DMS53 (cell line): ENCODE measurements around the gene JMJD6.

Experiments used
- DNase-seq: peaks from one replicate; lab custom pipeline; 2025; lab: John Stamatoyannopoulos, UW

JMJD6 gene

DNA sequence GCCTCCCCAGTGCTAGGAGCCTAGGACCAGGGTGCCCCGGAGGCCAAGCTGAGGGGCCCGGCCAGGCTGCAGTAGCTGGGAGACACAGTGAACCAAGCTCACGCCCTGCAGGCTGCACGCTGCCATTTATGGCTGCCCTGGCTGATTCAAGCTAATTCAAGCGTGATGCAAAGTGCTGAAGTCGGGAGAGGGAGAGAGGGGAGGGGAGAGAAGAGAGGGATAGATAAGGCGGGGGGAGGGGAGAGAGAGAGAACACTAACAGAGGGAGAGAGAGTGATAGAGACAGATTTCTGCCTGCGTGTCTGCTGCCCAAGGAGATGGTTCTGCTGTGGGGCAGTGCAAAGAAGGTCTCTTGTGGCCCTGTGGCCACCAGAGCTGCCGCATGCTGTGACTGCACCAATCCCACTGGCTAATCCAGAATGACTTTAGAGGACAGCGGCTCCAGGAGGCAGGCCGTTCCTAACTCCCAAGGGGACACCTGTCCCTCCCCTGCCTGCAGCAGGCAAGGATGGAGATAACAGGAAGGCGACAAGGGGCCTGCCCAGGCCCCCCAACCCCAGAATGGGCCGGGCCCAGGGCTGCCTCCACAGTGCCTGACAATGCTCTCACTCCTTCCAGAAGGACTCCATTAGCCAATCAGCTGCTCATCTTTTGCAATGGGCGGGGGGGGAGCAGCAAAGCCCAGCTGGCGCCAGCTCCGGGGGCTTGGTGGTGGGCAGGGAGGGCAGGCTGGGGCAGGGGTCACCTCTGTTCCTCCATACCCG lies 28.5 kb downstream of the JMJD6 start:
- peak; percentile 59 for DNase-seq

DNA sequence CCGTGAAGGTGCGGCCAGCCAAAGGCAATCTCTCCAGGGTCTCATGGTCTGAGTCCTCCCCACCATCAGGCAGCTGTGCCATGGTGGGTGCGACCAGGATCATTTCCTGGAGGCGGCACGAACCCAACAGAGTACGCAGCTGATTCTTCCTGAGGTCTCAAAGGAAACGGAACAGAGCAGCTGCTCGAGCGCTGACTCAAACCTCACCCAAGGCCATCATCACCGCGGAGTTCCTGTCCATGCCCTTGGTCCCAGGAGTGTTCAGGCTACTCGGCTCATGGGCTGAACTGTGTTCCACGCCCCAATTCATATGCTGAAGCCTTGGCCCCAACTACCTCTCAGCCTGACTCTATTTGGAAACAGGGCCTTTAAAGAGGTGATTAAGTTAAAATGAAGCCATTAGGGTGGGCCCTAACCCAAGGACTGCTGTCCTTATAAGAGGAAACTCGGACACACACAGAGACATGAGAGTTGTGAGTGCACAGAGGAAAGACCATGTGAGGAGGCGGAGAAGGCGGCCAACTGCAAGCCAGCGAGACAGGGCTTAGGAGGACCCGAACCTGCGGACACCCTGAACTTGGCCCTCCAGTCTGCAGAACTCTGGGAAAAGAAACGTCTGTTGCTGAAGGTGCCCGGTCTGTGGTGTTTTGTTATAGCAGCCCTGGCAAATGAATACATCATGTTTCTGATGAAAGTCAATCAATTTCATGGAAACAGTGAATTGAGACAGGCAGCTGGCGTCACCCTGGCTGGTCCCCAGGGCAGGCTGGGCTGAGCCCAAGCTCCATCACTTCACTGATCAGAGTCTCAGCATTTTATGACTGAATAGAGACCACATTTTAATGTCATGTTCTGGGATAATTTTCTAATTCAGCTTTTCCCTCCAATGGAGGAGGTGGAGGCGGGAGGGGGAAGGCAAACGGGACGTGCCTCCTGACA lies 29.4 kb downstream of the JMJD6 start:
- DNase-seq: no peak

DNA sequence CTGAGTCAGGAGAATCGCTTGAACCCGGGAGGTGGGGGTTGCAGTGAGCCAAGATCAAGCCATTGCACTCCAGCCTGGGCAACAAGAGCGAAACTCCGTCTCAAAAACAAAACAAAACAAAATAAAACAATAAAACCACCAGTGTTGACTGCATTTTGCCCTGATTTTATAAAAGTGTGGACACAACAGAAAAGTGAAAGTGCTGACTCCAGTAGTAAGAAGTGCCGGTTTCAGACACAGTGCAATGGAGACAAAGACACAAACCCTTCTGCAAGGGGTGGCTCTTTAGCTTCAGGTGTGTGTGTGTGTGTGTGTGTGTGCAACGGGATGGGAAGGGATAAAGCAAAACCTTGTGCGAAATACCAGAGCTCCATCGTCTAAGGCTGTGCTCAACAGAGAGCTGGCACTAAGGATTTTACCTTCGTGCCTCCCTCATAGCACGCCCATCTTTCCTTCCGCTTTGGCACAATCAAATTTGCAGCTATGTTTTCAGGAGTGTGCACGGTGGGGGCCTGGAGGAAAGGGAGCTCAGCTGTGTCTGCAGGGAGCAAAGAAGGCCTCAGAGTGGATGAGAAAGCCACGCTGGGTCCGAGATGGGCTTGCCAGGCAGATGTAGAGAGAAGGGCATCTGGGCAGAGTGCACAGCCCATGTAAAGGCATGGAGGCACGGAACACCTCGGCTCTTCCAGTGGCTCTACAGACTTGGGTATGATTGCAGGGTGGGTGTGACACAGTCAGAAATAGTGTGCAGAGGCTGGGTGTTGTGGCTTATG lies 31.2 kb downstream of the JMJD6 start:
- no peak for DNase-seq

DNA sequence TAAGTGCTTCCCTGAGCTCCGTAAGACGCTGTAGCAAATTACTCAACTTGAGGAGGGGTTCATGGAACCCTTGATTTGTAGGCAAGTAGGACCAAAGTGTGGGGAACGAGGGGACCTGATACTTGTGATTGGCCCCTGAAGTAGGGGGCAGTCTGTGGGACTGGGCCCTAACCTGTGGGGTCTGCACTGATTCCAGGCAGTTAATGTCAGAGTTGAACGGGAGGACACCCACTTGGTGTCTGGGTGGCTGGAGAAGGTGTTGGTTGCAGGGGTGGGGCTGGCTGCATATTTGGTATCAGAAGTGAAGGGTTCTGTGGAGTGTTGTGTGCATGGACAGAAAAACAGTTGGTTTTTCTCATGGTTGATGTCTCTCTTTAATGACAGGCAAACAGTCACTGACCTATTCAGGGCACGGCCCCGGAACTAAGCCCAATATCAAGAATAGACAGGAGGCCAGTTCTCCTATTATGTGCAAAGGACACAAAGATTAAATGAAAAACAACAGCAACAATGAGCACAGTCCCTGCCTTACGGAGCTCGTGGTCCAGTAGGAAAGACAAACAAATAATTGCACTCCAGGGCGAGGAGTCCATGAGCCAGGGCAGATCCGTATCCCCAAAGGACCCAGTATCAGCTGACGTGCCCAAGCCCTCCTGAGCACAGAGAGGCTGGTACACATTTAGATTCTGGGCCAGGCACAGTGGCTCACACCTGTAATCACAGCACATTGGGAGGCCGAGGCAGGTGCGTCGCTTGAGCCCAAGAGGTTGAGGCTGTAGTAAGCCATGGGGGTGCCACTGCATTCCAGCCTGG lies 34.8 kb downstream of the JMJD6 start:
- DNase-seq: no peak

DNA sequence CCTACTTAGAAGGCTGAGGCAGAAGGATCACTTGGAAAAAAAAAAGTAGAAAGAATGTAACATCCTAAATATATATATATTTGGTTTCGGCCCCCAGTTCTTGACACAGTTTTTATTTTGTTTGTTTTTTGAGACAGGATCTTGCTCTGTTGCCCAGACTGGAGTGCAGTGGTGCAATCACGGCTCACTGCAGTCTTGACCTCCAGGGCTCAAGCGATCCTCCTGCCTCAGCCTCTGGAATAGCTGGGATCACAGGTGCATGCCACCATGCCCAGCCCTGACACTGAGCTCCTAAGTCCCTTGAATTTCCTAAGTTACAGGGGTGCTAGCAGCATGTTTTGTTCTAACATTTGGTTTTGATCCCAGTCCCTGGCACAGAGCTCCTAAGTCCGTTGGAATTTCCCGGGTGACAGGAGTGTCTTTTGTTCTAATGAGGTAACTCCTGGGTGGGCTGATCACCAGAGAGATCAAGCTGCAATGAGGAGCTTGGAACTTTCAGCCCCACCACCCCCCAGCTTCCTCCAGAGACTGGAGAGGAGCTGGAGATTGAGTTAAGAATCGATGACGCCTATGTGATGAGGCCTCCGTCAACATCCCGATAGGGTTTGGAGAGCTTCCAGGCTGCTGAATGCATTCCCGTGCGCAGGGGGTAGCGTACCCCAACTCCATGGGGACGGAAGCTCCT lies 35.7 kb downstream of the JMJD6 start:
- no peak for DNase-seq

GRCh38 chr17:76689859-76690258 lies 36.5 kb downstream of the JMJD6 start:
- no peak for DNase-seq

DNA sequence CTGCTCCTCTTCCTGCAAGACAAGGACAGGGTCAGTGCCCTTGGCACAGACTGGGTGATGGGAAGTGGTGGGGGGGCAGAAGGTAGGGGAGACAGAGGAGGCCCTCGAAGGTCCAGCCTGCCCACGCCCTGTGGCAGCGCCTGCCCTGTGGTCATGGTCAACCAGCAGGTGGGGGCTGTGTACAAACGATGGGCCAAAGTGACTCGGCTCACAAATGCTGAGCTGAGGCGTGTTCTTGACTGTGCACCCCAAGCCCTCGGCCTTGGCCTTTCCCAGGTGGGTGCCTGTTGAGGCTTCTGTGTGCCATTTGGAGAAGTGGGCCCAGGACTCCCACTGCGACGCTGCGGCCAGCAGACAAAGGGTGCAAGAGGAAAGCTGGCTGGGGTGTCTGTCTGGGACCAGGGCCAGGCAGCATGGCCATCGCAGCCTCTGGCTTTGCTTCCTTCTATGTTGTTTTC lies 38.2 kb downstream of the JMJD6 start:
- DNase-seq: no peak

DNA sequence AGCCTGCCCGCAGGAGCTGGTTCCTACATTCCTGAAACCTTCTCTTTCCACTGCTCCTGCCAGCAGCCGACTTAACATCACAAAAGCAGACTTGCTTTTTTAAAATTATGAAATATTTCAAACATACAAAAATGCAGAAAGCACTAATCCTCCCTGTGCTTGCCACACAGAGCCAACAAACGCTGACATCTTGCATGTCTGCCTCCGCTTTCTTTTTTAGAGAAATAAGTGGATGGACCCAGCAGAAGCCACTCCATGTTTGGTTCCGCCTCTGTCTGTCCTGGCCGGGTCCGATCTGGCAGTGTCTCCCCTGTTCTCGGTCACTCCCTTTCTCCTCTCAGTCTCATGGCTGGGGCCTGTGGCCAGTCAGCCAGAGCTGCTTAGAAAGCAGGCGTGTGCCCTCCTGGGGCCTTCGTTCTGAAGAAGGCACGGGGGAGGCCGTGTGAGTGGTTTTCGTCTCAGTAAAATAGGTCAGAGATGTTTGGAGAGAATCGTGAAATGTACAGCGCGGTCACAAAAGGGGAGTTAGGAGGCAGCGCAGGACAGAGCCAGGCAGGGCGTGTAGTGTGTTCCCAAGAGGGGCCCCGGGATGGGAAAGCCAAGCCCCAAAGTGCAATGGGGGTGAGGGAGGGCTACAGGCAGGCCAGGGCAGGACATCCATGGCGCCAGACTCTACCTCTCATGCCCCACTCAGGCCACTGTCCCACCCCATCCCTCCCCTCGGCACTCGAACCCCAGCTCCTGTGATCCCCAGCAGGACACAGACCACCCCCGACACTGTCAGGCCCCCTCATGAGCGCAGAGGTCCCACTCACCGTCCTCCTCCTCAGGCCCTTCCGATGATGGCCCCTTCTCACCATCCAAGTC lies 38.9 kb downstream of the JMJD6 start:
- DNase-seq: no peak

- no peak for DNase-seq
Observed at GRCh38 chr17:76686538-76687297, 39.7 kb downstream of the JMJD6 start.

DNA sequence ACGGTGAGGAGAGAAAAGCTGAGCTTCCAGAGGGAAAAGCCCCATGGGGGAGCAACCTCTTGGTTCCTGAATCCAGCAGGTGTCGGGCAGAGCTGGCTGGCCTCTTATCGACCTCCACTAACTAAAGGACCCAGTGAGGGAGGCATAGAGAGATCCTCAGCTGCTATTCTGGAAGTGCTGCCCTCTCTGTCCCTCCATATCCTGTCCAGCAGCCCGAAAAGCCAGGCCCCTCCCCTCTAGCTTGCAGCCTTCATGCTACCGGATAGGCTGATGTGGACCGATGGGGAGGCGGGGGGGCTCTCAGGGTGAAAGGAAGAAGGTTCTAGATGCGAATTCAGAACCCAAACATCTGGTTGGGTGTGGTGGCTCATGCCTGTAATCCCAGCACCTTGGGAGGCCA lies 40.6 kb downstream of the JMJD6 start:
- DNase-seq: no peak

- no peak for DNase-seq
Observed at GRCh38 chr17:76685366-76685765, 41.0 kb downstream of the JMJD6 start.

DNA sequence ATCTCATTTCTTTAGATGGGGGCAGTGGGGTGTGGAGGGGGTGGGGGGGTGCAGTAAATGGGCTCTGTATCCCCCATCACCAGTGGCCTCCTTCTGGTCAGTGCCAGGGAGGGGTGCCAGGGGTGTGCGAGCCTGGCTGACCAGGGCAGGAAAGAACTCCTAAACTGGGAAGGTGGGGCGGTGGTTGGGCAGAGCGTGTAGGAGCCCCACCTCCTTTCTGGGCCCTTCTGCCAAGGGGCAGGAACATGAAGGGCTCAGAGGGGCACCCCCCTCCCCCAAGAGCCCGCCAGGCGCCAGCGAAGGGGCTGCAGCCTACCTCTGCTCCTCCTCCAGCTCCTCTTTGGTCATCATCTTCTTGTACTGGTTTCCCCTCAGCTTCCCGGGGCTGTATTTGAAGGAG lies 41.6 kb downstream of the JMJD6 start:
- no peak for DNase-seq

- DNase-seq: no peak
Observed at GRCh38 chr17:76683921-76684745, 42.3 kb downstream of the JMJD6 start.

GRCh38 chr17:76683011-76683755 lies 43.2 kb downstream of the JMJD6 start:
- no peak for DNase-seq

- no peak for DNase-seq
Observed at GRCh38 chr17:76682296-76682695, 44.1 kb downstream of the JMJD6 start.

- DNase-seq: peak; percentile 83
Observed at GRCh38 chr17:76681222-76682137, 44.9 kb downstream of the JMJD6 start.
